GM18951 (cell line): Measurements from ENCODE around the gene CCT6B.

Experiments
- POLR2A ChIP-seq: IDR thresholded peaks from 4 replicates; pipeline ENCODE4 v1.6.1; 2011; ENCODE audit warnings: mild to moderate bottlenecking; ENCODE audit not compliant: insufficient read length, insufficient read depth; ENCODE audit errors: extremely low read depth
- in situ Hi-C: fragments of 300-500 bp; cut with MboI; formaldehyde crosslinking; loops from one replicate; pipeline ENCODE4 v1.12.0; 2022; ENCODE audit warnings: low sequenced_read_pairs, mixed read lengths, inconsistent platforms; ENCODE audit not compliant: unreplicated experiment

Gene CCT6B

GRCh38 chr17:34892461-34893249, 68.6 kb downstream of the CCT6B start:
- in situ Hi-C loops, result no loop called here
- no peak for TF ChIP-seq POLR2A

DNA sequence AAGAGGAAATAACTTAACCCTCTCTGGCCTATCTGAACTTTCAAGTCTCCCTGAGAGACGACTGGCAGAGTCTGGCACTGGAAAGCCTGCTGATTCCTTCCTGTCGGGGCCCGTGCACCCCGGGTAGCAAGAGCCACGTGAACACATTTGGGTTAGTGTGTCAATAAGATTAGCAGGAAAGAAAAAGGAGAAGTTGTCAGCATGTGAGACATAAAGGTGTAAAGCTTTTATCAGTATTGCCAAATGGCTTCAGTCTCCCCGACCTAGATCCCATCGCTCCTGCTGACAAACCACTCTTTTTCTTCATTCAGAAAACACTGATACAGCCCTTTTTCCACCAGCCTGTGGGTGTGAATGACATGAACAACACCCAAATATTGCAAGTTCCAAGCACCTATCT, 74.4 kb downstream of the CCT6B start:
- no peak for TF ChIP-seq POLR2A
- in situ Hi-C loops, result no loop called here

- TF ChIP-seq POLR2A, result no peak
- in situ Hi-C loops, result no loop called here
Observed at GRCh38 chr17:34885076-34885475, 76.2 kb downstream of the CCT6B start.

- no peak for TF ChIP-seq POLR2A
- in situ Hi-C loops, result no loop called here
Observed at GRCh38 chr17:34884597-34884996, 76.7 kb downstream of the CCT6B start.

DNA sequence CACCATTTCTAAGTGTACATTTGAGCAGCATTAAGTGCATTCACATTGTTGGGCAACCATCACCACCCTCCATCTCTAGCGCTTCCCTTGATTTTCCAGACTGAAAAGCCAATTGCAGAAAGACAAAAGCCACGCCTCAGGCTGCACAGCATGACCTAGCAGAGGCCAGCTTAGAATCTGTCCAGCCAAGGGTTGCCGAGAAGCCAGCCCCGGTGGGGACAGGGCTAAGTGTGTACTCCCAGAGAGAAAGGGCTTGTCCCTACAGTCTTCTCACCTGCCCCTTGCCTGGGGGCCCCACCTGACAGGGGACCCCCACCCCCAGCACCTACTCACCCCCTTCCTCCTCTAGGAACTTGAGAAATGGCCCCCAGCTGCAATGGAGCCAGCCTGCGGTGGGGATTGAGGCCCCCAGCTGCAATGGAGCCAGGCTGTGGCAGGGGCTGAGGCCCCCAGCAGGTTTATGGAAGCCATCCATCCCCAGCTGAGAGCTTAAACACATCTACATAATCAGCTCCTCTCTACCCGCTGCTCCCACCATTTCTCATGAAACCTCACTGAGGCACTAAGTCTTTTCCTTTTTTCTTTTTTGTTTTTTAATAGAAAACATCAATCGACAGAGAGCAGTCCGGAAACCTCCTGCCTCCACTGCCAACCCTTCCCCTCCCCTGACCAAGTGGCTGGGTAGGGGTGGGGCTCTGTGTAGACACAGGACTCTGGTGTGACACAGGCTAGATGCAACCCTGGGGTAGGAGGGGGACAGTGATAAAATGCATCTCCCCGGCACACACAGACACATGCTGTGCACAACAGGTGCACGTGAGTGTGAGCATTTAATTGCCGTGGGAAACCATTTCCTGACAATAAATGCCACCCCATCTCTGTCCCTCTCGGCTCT, 77.9 kb downstream of the CCT6B start:
- in situ Hi-C loops, result no loop called here
- no peak for TF ChIP-seq POLR2A

DNA sequence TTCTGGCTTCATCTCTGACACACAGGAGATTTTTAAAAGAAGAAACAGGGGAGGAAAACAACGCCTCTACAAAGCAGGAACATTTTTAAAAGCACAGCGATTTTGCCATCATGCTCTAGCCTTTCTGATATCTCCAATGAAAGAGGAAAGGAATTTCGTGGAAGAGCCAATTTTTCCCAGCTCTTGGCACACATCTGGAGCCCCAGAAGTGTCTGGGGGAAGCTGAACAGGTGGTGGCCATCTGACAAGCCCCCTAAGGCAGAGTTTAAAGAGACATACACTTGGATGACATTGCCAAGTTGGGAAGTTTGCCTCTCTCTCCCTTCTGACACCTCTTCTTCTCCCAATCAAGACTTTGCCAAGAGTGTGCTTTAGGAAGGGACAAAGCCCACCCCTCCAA, 82.1 kb downstream of the CCT6B start:
- no peak for TF ChIP-seq POLR2A
- in situ Hi-C loops, result no loop called here
